Activated CD4-positive, alpha-beta memory T cell treated with anti-CD3 and anti-CD28 coated beads for 36 hours (primary cell): ENCODE data around the gene ENAH. TPM values are rescaled to one million over a fixed set of nuclear protein-coding genes. Genes with fewer than 3 reads are reported as not detected.
"Not testable (repeated sequence)": the region's sequence is repeated elsewhere in the genome, so short reads cannot be mapped to it uniquely, and the experiment has no call there.

Experiments
- CTCF ChIA-PET: fragments of 350-600 bp; sonication (Branson Sonifier 250); formaldehyde crosslinking; loops from one replicate; lab custom pipeline; 2021; ENCODE audit warnings: antibody characterized with exemption, inconsistent platforms; lab: Charles Lee
- POLR2A ChIA-PET: fragments of 350-600 bp; sonication (Branson Sonifier 250); formaldehyde crosslinking; loops from one replicate; lab custom pipeline; 2021; ENCODE audit warnings: antibody characterized with exemption; lab: Charles Lee
- DNase-seq: peaks from one replicate; pipeline ENCODE4 v3.0.0-alpha.2; 2020
- H3K27ac Mint-ChIP-seq: one replicate; pipeline ENCODE4 v1.8.0; 2021; ENCODE audit warnings: mixed read lengths
- H3K27me3 Mint-ChIP-seq: one replicate; pipeline ENCODE4 v1.8.0; 2021; ENCODE audit warnings: mixed read lengths
- H3K36me3 Mint-ChIP-seq: one replicate; pipeline ENCODE4 v1.8.0; 2021; ENCODE audit warnings: mixed read lengths
- H3K4me1 Mint-ChIP-seq: one replicate; pipeline ENCODE4 v1.8.0; 2021; ENCODE audit warnings: low read depth, mixed read lengths
- H3K4me3 Mint-ChIP-seq: one replicate; pipeline ENCODE4 v1.8.0; 2021; ENCODE audit warnings: mild to moderate bottlenecking, mixed read lengths
- H3K9me3 Mint-ChIP-seq: one replicate; pipeline ENCODE4 v1.8.0; 2021; ENCODE audit warnings: mixed read lengths
- intact Hi-C: fragments of 100-400 bp; cut with micrococcal nuclease; formaldehyde crosslinking; loops from one replicate; pipeline ENCODE4 v1.15.1; 2023
- total RNA-seq, 2 experiments: library from RNA; stranded (reverse); gene quantifications; one replicate each; pipeline ENCODE4 v1.2.3, GENCODE V29; 2021

The ENAH gene
- total RNA-seq, 2 experiments from 2014 or later, result 0.80 to 0.95 TPM

DNA sequence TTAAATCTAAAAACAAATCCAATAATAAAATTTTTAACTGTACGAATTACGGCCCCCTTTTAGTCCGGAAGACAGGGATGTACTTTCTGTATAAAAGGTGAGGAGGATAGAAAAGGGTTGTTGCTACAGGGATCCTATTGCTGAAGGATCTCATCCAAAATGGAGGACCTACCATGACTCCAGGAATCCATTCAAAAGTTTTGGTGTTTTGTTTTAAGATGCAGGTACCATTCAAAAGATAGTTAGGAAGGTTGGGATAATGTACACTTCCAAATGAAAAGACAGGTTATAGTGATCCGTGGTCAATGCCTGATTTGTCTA is 1.3 kb upstream of the ENAH start:
- ChIA-PET CTCF (interaction anchor here (0.8 to 1.0 kb wide), 2 partner anchors 30 to 257 kb away, joined by 3 read pairs; no protein-coding TSS in a partner anchor), POLR2A (no interaction called here)
- DNase-seq, result no peak
- peak overlapping the region; percentile 59 for H3K4me3 Mint-ChIP-seq
- H3K27me3 Mint-ChIP-seq, result peaks cover 20% of the 10 kb centered on the region
- H3K9me3 Mint-ChIP-seq, result no peaks in the 10 kb centered on the region
- intact Hi-C loops, result loop anchor here (5.0 kb wide), 2 partner anchors 123 to 177 kb away; partner anchors contain the start of gene SRP9
- no peaks in the 10 kb centered on the region for H3K36me3 Mint-ChIP-seq
- H3K4me1 Mint-ChIP-seq, result peaks cover 13% of the 10 kb centered on the region
- H3K27ac Mint-ChIP-seq, result no peak overlapping the region

DNA sequence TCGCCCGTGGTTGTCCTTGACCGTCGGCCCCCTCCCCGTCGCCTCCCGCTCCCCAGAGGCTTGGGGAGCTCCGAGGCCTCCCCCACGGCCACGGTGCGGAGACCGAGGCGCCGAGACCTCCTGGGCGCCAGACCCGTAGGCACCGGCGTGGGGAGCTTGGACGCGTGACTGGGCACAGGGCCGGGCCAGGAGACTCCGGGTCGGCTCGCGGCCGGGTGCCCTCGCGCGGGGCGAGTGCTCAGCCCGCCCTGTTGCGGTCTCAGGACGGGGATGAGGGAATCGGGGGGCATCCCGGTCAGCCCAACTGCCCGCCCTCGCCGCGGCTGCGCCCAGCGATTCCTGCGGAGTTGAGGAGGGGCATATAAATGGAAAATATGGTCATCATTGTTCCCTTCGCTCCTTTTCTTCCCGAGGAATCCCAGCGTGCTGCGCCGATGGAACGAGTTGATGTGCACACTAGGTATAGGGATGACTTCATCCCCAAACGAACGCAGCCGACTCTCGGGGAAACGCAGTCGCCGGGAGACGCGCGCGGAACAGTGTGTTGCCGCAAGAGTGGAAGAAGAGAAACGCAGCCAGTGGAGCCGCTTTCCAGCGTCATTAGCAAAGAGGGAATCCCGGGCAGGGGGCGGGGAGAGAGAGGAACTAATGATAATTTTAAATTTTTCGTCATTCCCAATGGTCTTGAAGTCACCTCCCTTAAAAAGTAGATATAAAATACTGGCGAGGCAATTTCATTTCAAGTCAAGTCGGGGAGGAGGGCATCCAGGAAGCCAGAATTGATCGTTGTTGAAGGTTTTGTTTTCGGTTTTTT is 747 bp upstream of the ENAH start:
- H3K27me3 Mint-ChIP-seq, result peaks cover 20% of the 10 kb centered on the region
- intact Hi-C loops, result loop anchor here (5.0 kb wide), 2 partner anchors 124 to 176 kb away; partner anchors contain the start of gene SRP9
- no peaks in the 10 kb centered on the region for H3K36me3 Mint-ChIP-seq
- CTCF ChIA-PET, result interaction anchor here (1.2 kb wide), 1 partner anchor 11 kb away, joined by 3 read pairs; no protein-coding TSS in a partner anchor
- POLR2A ChIA-PET, result no interaction called here
- no peaks in the 10 kb centered on the region for H3K9me3 Mint-ChIP-seq
- peak; percentile 35 for DNase-seq
- no peak overlapping the region for H3K27ac Mint-ChIP-seq
- peaks cover 13% of the 10 kb centered on the region for H3K4me1 Mint-ChIP-seq
- peak overlapping the region; percentile 59 for H3K4me3 Mint-ChIP-seq

DNA sequence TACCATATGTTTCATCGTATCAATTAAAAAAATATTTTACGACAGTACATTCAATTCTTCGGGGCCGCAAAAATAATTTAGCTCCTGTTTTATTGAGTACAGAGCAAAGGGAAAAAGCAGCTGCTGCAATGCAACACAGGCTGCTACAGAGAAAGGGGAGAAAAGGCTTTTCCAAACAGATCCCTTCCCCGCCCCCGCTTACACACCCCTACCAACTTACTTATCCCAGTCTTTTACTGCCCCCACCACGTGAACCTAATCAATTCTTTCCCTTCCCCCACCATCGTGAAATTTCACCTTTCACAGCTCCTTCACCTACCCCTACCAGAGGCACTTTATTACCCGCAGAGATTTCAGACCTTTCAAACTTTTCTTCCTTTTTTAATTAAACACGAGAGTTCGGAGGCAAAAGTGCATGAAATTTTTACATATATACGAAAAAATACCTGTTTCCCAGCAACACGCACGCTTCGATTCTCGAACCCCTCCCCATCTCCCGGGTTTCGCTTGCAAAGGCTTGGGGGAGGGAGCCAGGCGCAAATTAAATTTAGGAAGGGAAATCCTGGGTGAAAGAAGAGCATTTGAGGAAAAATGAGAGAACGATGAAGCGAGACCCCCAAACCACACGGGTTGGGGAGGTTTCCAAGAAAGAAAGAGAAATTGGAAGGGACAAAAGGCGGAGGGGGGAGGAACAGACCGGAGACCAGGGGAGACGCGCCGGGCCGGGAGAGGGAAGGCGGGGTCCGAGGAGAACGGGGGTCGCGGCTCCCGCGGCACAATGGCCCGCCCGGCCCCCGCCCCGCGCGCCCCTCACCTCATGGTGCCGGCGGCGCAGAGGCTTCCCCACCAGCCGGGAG is 823 bp downstream of the ENAH start:
- peaks cover 13% of the 10 kb centered on the region for H3K4me1 Mint-ChIP-seq
- intact Hi-C loops, result loop anchor here (5.0 kb wide), 2 partner anchors 125 to 175 kb away; partner anchors contain the start of gene SRP9
- H3K27me3 Mint-ChIP-seq, result peaks cover 28% of the 10 kb centered on the region
- H3K27ac Mint-ChIP-seq, result no peak overlapping the region
- peak overlapping the region; percentile 82 for H3K4me3 Mint-ChIP-seq
- ChIA-PET POLR2A (no interaction called here), CTCF (interaction anchor here (0.8 to 1.2 kb wide), 2 partner anchors 10 to 126 kb away, joined by 3 read pairs; no protein-coding TSS in a partner anchor)
- no peaks in the 10 kb centered on the region for H3K36me3 Mint-ChIP-seq
- no peaks in the 10 kb centered on the region for H3K9me3 Mint-ChIP-seq
- no peak for DNase-seq

DNA sequence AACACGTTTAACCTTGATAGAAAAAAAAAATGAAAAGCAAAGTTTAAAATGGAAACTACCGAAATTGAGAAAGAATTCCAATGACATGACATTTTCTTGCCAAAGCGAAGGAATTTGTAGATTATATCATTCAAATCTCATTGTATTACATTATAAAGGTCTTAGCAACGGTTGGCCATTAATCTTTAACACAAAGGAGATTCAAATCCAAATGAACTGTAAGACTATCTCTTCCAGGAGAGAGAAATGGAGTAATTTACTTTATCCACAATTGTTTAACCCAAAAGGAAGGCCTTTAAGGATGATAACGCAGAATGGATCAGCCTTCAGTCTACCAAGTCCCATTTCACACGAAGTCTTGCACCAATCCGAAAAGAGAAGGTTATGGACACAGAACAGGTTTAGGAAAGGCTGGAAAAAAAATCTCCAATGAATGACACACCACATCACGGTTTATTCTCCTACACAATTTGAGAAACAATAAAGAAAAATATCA is 1.5 kb downstream of the ENAH start:
- Mint-ChIP-seq H3K4me3 (peak overlapping the region; percentile 82), H3K9me3 (no peaks in the 10 kb centered on the region), H3K36me3 (no peaks in the 10 kb centered on the region), H3K27me3 (peaks cover 28% of the 10 kb centered on the region), H3K4me1 (peaks cover 13% of the 10 kb centered on the region), H3K27ac (no peak overlapping the region)
- DNase-seq, result no peak
- CTCF ChIA-PET, result no interaction called here
- POLR2A ChIA-PET, result no interaction called here
- intact Hi-C loops, result loop anchor here (5.0 kb wide), 2 partner anchors 126 to 174 kb away; partner anchors contain the start of gene SRP9

DNA sequence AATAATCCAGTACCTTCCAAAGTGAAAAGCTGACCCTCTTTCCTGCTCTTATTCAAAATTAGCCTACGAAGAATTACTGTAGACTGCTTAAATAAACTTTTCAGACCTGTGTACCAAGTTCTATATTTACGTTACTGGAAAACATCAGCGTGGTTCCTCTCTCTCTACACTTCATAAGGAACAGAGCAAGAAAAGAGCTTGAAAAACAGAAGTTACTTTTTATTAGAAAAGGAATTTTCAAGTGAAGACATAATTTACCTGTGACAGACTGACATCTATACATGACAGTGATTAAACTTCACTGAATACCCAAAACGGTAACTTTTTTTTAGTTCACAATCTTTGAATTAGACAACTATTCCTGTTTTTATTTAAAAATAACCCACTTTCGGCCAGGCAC is 2.7 kb downstream of the ENAH start:
- DNase-seq, result no peak
- ChIA-PET CTCF (no interaction called here), POLR2A (no interaction called here)
- Mint-ChIP-seq H3K27ac (no peak overlapping the region), H3K27me3 (peaks cover 32% of the 10 kb centered on the region), H3K36me3 (no peaks in the 10 kb centered on the region), H3K4me1 (peaks cover 13% of the 10 kb centered on the region), H3K9me3 (no peaks in the 10 kb centered on the region), H3K4me3 (no peak overlapping the region)
- intact Hi-C loops, result loop anchor here (5.0 kb wide), 2 partner anchors 127 to 173 kb away; partner anchors contain the start of gene SRP9

DNA sequence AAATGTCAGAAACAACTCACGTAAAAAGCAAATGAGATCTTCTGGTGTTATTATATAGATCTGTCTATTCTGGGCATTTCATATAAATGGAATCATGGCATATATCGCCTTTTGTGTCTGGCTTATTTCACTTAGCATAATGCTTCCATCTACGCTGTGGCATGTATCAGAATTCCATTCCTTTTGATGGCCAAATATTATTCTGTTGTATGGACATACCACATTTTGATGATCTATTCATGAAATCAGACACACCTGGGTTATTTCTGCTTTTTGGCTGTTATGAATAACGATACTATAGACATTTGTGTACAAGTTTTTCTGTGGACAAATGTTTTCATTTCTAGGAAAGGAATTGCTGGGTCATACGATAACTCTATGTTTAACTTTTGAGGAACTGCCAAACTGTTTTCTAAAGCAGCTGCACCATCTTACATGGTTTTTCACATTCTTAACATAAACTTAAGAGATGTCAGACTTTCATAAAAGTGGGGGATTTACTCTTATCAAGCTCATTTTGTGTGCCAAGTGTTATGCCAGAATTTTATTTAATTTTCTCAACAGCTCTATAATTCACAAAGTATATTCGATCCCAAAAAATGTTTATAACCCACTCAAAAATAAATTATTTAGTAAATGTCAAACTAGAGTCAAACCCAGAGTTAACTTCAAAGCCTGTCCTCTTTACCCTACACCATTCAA is 7.6 kb downstream of the ENAH start:
- H3K4me3 Mint-ChIP-seq, result no peak overlapping the region
- POLR2A ChIA-PET, result no interaction called here
- intact Hi-C loops, result no loop called here

DNA sequence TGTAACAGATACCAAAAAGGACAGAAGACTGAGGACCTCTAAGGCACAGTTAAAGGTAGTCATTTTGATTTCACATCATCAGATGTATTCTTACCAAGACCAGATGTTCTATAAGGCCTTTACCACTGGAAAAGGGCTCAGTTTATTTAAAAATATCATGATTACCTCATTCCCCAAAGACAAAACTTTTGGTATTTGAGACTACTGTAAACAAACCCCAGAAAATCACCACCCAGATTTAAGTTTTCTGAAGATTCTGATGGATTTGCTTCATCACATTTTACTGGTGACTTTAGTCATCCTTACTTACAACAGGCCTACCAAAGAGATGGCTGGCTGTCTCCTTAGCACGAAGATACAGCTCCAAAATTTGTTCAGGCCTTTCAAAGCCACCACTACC is 8.3 kb downstream of the ENAH start:
- H3K27ac Mint-ChIP-seq, result no peak overlapping the region
- H3K9me3 Mint-ChIP-seq, result no peaks in the 10 kb centered on the region
- H3K4me1 Mint-ChIP-seq, result no peaks in the 10 kb centered on the region
- H3K27me3 Mint-ChIP-seq, result peaks cover 12% of the 10 kb centered on the region
- CTCF ChIA-PET, result no interaction called here
- no peak for DNase-seq
- no peaks in the 10 kb centered on the region for H3K36me3 Mint-ChIP-seq
- H3K4me3 Mint-ChIP-seq, result no peak overlapping the region
- POLR2A ChIA-PET, result no interaction called here
- intact Hi-C loops, result no loop called here

More for the DNA sequence above, 7.6 kb downstream of the ENAH start:
- Mint-ChIP-seq H3K27me3 (peaks cover 17% of the 10 kb centered on the region), H3K27ac (no peak overlapping the region), H3K9me3 (no peaks in the 10 kb centered on the region), H3K36me3 (no peaks in the 10 kb centered on the region), H3K4me1 (no peaks in the 10 kb centered on the region)
- DNase-seq, result no peak
- CTCF ChIA-PET, result no interaction called here

DNA sequence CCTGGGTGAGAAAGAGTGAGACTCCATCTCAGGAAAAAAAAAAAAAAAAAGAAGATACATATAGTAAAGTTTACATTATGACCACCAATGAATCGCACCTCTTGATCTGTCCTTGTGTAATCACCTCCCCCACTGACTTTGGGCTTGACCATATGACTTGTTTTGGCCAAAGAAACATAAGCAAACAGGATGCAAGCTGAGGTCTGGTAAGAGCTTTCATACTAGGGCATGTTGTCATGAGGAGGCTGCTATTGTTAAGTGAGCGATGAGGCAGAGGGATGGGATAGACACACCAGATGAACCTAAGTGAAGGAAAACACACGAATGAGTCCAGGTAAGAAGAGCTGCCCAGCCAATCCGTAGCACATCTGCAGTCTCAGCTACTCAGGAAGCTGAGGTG is 10.7 kb downstream of the ENAH start:
- ChIA-PET POLR2A (no interaction called here), CTCF (interaction anchor here (1.2 kb wide), 1 partner anchor 11 kb away, joined by 3 read pairs; the partner anchor contains the start of gene ENAH)
- Mint-ChIP-seq H3K27me3 (peaks cover 5% of the 10 kb centered on the region), H3K9me3 (peaks cover 2% of the 10 kb centered on the region), H3K36me3 (no peaks in the 10 kb centered on the region), H3K4me1 (no peaks in the 10 kb centered on the region), H3K27ac (no peak overlapping the region), H3K4me3 (no peak overlapping the region)
- DNase-seq, result no peak
- intact Hi-C loops, result no loop called here

DNA sequence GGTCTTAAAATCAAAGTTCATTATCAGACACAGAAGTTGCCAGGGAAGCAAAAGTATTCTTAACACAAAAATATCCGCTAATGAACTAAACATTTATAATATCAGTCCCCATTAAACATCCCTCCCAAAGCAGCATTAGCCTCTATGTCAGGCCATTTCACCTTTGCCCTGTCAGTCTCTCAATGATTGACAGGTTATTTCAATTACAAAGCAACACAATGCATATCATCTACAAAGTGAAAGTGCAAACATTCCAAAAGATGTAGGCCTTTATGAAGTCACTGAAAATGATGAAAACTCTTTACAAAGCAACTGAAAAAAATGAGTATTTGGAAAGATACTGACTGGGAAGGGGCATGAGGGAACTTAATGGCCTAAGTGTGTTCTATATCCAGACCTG is 14.1 kb downstream of the ENAH start:
- peaks cover 2% of the 10 kb centered on the region for H3K9me3 Mint-ChIP-seq
- no peaks in the 10 kb centered on the region for H3K4me1 Mint-ChIP-seq
- H3K4me3 Mint-ChIP-seq, result no peak overlapping the region
- DNase-seq, result no peak
- peaks cover 4% of the 10 kb centered on the region for H3K36me3 Mint-ChIP-seq
- H3K27me3 Mint-ChIP-seq, result peaks cover 7% of the 10 kb centered on the region
- ChIA-PET CTCF (no interaction called here), POLR2A (no interaction called here)
- H3K27ac Mint-ChIP-seq, result no peak overlapping the region
- intact Hi-C loops, result no loop called here

DNA sequence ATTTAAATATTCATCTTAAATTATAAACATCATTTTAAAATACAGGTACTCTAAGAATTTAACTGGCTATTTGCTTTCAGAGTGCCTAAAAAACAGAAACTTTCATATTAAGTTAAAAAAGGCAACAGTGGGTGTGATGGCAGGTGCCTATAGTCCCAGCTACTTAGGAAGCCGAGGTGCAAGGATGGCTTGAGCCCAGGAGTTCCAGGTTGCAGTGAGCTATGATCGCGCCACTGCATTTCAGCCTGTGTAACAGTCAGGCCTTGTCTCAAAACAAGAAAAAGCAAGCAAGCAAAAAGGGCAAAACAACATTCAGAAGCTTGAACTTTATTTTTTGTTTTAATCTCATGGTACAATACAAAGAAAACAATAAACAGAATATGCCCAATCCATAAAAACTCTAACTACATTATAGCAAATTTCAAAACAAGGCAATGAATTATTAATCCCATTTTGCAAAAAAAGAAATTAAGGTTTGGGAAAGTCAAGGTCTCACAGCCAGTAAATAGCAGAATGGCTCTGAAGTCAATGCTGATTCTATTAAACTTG is 15.2 kb downstream of the ENAH start:
- peaks cover 7% of the 10 kb centered on the region for H3K27me3 Mint-ChIP-seq
- H3K36me3 Mint-ChIP-seq, result peaks cover 4% of the 10 kb centered on the region
- no peak overlapping the region for H3K4me3 Mint-ChIP-seq
- DNase-seq, result no peak
- H3K4me1 Mint-ChIP-seq, result no peaks in the 10 kb centered on the region
- ChIA-PET POLR2A (no interaction called here), CTCF (no interaction called here)
- intact Hi-C loops, result no loop called here
- H3K9me3 Mint-ChIP-seq, result peaks cover 2% of the 10 kb centered on the region
- H3K27ac Mint-ChIP-seq, result no peak overlapping the region

DNA sequence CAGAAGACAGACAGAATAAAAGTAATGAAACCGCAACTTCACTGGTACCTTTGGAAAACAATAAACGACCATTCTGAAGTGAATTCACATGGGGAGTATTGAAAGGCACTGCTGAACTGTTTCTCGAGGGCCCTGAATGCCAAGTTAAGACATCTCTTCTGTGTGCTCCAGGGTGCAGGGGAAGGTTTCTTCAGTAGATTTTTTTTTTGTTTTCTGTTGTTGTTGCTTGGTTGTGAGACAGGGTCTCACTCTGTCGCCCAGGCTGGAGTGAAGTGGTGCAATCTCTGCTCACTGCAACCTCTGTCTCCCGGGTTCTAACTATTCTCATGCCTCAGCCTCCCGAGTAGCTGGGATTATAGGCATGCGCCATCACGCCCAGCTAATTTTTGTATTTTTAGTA is 15.9 kb downstream of the ENAH start:
- DNase-seq, POLR2A ChIA-PET, H3K4me1 Mint-ChIP-seq, H3K36me3 Mint-ChIP-seq, H3K27me3 Mint-ChIP-seq, CTCF ChIA-PET, H3K4me3 Mint-ChIP-seq, H3K9me3 Mint-ChIP-seq, H3K27ac Mint-ChIP-seq, intact Hi-C loops: not testable (repeated sequence)
